Gastrocnemius medialis (tissue), 4 donors: ENCODE results near the gene MYO16.

Experiments
- CTCF ChIP-seq, 5 experiments: fragments of 450-650 bp in 3 of 5; fragments of 200-600 bp in 2 of 5; sonication (generic) in 2 of 5; IDR thresholded peaks in 4 of 5; conservative IDR thresholded peaks in 1 of 5; 1 replicate in 4 of 5; 2 replicates in 1 of 5; pipeline ENCODE4 v1.5.1; 2016 to 2019; ENCODE audit warnings: antibody characterized with exemption in 5 of 5, mild to moderate bottlenecking in 3 of 5, moderate library complexity in 3 of 5
- POLR2A ChIP-seq, 2 donors: fragments of 450-650 bp; IDR thresholded peaks; one replicate each; pipeline ENCODE4 v1.6.1; 2017; ENCODE audit warnings: antibody characterized with exemption in 2 of 2, mild to moderate bottlenecking in 2 of 2, moderate library complexity in 2 of 2

GRCh38 chr13:109233293-109233692 is 603.9 kb downstream of the MYO16 start:
- TF ChIP-seq CTCF (IDR thresholded peaks at IDR 0.05 in 4 of 5, conservative IDR thresholded peaks at IDR 0.05 in 1 of 5) (no peak), POLR2A (IDR thresholded peaks at IDR 0.05) (no peak)
